GM12875 (cell line): ENCODE measurements around the gene CDK2AP2.

Experiments used
- H3K4me3 ChIP-seq: one replicate; pipeline ENCODE4 v1.5.1; 2011; ENCODE audit warnings: low read depth, low read length, control low read depth
- TF ChIP-seq, protein P1 (sequence below): IDR thresholded peaks from 2 replicates; pipeline ENCODE4 v1.5.1; 2011; ENCODE audit warnings: low read depth, mild to moderate bottlenecking, control low read depth, inconsistent platforms, low read length, moderate library complexity, borderline replicate concordance; ENCODE audit not compliant: insufficient read depth

CDK2AP2 gene

GRCh38 chr11:67502328-67502979 lies 5.5 kb downstream of the CDK2AP2 start:
- TF ChIP-seq, protein P1, sequence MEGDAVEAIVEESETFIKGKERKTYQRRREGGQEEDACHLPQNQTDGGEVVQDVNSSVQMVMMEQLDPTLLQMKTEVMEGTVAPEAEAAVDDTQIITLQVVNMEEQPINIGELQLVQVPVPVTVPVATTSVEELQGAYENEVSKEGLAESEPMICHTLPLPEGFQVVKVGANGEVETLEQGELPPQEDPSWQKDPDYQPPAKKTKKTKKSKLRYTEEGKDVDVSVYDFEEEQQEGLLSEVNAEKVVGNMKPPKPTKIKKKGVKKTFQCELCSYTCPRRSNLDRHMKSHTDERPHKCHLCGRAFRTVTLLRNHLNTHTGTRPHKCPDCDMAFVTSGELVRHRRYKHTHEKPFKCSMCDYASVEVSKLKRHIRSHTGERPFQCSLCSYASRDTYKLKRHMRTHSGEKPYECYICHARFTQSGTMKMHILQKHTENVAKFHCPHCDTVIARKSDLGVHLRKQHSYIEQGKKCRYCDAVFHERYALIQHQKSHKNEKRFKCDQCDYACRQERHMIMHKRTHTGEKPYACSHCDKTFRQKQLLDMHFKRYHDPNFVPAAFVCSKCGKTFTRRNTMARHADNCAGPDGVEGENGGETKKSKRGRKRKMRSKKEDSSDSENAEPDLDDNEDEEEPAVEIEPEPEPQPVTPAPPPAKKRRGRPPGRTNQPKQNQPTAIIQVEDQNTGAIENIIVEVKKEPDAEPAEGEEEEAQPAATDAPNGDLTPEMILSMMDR: no peak
- no peak overlapping the region for H3K4me3 ChIP-seq

GRCh38 chr11:67501854-67502253 lies 6.1 kb downstream of the CDK2AP2 start:
- TF ChIP-seq, protein P1: no peak
- H3K4me3 ChIP-seq: no peak overlapping the region

DNA sequence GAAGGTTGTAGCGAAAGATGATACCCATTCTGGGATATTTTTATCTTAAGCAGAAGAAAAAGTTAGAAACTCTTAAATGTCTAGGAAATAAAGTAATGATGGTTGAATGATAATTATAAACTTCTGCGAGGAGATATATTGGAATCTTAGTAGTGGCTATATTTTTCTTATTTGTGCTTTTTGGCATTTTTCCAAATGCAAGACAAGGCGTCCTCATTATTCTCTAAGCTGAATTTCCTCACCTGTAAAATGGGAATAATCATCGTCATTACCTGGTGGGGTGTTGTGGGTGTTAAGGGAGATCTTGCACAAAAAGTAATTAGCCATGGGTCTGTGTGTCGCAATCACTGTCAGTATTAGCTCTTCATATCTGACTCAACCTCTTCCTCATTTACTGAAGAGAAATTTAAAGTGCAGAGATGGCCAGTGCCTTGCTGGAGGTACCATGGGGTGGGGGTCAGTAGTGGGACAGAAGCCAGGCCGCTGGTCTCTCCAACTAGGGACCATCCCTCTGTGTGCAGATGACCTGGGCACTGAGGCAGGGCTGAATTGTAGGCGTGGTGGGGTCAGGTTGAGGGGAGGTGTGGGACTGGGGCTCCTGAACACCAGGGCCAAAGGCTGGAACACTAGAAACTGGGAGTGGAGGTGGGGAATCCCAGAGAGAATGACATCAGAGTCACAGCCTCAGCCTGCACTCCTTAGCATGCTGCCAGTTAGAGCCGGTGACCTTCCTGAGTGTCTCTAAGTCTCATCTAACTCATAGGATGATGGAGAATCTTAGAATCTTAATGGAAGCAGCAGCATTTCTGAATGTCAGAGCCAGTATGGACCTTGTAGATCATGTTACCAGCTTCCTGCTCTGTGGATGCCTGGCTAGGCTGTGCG lies 6.9 kb downstream of the CDK2AP2 start:
- TF ChIP-seq, protein P1: no peak
- no peak overlapping the region for H3K4me3 ChIP-seq

DNA sequence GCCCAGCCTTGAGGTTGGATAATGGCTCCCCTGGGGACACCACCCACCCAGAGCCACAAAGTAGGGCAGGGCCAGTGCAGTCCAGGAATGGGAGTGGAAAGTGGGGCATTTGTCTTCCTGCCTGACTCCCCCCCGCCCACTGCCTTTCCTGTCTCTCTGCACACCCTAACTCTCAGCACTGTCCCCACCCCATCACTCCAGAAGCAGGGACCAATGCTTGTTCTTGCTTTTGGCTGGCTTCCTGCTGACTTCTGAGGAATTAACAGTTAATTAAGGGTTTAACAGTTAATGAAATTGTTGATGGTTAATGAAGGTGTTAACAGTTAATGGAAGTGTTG lies 7.5 kb downstream of the CDK2AP2 start:
- TF ChIP-seq, protein P1: no peak
- no peak overlapping the region for H3K4me3 ChIP-seq

DNA sequence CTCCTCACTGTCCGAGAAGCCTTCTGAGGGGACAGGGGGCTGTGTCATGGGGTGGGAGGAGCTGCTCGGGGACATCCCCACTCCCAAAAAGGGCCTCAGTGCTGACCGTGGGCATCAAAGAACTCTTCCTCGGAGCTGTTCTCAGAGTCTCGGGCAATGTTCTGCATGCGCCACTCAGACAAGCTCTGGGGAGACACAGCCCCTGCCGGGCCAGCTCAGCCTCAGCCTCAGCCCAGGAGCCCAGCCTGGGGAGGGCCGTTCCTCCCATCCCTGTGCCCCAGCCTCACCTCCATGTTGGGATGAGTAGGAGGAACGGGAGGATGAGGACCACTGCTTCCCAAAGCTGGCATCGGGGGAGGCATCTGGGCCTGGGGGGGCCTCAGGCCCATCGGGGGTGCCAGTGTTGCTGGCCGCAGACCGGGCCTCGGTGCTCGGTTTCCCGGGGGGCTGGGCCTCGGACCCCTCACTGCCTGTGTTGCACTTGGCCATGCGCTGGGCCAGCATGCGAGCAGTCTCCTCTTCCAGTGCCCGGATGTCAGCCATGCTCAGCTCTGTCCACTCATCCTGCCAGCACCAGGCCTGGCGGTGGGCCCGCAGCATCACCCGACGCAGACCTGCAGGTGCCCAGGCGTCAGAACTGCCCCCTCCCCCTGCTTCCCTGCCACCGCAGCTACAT lies 8.0 kb downstream of the CDK2AP2 start:
- H3K4me3 ChIP-seq: no peak overlapping the region
- TF ChIP-seq, protein P1: no peak

DNA sequence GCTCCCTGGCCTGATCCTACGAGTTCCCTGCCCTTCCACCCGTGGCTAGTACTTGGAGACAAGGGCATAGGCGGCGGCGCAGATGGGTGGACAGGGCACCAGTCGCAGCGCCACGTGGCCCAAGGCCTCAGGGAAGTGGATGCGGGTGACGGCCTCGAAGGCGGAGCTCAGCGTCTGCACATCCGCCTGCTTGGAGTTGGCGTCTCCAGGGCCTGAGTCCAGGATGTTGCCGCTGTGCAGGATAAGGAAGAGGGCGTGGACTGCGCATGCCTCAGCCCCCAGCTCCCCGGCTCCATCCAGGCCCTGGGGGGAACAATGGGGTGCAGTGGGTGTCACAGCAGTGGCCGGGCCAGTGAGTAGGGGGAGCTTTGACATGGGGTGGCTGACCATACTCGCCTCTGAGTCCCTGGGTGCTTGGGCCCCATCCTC lies 9.4 kb downstream of the CDK2AP2 start:
- H3K4me3 ChIP-seq: no peak overlapping the region
- TF ChIP-seq, protein P1: no peak
